Stimulated activated CD8-positive, alpha-beta memory T cell treated with anti-CD3 and anti-CD28 coated beads, Interleukin-15, amount 100 ng/mL, for 4 hours (primary cell): ENCODE measurements around the gene HERPUD2.
"Not testable (repeated sequence)": the region's sequence is repeated elsewhere in the genome, so short reads cannot be mapped to it uniquely, and the experiment has no call there.

Source experiments
- DNase-seq, 2 donors: peaks; one replicate each; pipeline ENCODE4 v3.0.0-alpha.2; 2020; ENCODE audit warnings: low read depth in 2 of 2

Gene HERPUD2

DNA sequence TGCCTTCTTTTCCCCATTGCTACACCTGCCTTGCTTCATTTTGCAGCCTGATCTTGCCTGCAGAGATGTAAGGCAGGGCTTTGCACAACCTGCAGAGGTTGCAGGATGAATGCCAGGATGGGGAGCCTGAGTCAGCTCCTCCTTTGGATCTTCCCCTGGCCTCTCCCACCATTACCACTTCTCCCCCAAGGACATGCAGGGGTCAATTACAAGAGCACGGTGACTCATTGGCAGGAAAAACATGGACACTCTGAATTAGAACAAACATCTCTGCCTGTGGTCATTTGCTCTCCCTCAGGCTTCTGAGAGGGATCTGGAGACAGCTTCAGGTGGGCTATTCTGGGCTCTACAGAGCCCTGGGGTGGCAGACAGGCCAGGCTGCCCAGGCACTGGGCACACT lies 89.2 kb downstream of the HERPUD2 start:
- DNase-seq = no peak

DNA sequence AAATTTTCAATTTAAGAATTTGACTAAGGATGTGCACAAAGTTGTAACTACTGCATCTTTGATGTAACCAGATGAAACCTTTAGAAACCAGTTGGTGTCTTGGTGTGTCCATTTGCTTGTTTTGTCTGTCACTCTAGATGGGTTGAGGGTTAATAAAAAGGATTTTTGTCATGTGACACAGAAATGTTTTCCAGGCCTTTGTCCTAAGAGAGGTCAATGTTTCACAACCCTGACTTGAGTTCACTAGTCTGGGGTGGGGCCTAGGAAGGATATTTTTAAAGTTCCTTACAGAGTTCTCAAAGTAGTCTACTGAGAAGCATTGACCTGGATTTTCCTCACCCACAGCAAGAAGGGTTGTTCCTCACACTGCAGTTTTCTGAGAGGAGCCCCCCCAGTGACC lies 90.3 kb downstream of the HERPUD2 start:
- no peak for DNase-seq

DNA sequence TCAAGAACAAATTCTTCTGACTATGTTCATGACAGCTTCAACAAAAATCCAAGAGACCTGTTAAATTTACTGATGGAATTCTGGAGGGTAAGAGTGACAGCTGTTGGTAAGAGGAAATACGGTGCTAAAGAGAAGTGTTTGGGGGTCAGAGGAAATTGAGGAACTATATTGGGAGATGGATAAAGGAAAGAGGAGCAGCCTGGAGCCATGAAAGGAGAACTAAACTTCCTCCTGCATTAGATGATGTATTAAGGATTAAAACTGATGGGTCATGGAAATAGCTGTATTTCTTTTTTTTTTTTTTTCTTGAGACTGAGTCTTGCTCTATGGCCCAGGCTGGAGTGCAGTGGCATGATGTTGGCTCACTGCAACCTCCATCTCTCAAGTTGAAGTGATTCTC lies 95.3 kb downstream of the HERPUD2 start:
- DNase-seq = no peak

DNA sequence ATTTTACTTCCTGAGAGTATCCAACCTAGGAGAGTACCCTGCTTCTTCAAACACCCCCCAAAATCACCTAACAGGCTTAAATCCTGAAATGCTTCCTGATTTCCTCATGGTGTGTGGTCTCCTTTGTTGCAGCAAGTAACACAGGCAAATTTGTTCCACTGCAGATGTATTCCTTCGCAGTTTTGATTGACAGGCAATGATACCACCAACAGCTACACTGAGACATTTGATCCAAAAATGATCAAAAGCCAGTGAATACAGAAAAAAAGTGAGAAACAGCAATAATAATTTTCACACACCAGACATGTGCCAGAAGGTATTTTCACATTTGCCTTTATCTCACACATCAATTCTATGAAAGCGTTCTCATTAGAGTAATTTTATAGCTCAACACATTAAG lies 95.9 kb downstream of the HERPUD2 start:
- no peak for DNase-seq

DNA sequence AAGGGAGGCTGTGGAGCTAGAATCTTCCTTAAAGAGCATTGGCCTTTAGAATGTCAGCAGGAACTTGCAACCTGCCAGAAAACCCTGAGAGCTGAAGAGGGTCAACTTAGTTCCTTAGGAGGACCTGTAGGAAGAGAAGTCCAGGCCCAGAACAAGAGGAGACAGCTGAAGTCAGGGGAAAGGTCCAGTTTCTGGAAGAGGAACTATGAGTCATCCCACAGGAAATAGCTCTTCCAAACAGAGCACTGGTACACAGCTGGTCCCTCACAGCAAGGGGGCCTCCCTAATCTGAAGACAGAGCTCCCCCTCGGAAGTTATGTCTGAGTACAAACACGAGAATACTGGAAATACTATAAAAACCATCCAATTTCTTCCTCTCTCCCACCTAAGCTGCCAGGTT lies 98.9 kb downstream of the HERPUD2 start:
- DNase-seq = no peak

DNA sequence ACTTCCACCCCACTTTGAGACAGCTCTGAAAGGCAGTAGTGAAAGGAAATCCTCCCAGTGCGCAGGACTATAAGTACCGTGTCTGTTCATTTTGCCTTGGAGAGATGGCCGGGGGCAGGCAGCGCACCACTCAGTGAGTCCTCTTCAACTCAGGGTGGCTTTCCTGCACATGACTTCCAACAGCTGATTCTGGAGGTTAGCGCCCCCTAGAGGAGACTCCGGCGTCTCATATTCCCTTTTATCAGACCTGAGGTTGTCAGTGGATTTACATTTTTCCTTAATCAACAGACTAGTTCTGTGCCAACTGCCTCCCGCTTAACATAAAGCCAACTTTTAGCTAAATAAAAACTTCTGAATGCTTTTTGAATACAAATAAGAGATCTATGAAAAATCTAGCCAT lies 101.0 kb downstream of the HERPUD2 start:
- DNase-seq = no peak

DNA sequence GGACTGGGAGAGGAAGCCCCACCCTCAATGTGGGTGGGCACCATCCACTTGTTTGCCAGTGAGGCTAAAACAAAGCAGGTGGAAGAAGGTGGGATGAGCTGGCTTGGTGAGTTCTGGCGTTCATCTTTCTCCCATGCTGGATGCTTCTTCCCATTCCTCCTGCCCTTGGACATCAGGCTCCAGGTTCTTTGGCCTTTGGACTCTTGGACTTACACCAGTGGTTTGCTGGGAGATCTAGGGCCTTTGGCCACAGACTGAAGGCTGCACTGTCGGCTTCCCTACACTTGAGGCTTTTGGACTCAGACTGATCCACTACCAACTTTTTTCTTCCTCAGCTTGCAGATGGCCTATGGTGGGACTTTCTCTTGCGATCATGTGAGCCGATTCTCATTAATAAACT lies 106.3 kb downstream of the HERPUD2 start:
- DNase-seq = no peak

DNA sequence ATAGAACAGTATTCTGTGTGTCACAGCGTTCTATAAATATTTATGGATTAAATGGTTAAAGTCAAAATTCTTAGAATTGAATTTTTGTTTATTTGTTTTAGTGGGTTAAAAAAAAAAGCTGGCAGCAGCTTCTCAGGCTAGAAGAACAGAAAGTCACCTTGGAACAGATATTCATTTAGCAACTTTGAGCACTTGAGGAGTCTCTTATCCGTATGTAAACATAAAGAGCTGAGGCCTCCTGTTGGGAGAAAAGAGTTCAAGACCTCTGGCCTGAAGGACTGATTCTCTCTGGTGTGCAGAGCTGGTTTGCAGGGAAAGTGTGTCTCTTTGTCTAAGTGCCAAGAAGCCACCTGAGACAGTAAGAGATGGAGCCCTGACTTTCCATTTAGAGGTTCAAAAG lies 109.9 kb downstream of the HERPUD2 start:
- DNase-seq = no peak

DNA sequence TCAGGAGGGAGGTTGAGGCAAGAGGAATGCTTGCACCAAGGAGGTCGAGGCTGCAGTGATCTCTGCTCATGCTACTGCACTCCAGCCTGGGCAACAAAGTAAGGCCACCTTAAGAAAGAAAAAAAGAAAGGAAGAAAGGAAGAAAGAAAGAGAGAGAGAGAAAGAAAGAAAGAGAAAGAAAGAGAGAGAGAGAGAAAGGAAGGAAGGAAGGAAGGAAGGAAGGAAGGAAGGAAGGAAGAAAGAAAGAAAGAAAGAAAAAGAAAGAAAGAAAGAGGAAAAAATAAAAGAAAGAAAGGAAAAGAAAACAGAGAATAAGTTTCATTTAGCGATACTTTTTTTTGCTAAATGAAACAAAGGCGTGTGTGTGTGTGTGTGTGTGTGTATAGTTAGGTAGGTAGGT lies 110.4 kb downstream of the HERPUD2 start:
- DNase-seq = not testable (repeated sequence)
